ENCODE results near the gene UGT1A9.

DNA sequence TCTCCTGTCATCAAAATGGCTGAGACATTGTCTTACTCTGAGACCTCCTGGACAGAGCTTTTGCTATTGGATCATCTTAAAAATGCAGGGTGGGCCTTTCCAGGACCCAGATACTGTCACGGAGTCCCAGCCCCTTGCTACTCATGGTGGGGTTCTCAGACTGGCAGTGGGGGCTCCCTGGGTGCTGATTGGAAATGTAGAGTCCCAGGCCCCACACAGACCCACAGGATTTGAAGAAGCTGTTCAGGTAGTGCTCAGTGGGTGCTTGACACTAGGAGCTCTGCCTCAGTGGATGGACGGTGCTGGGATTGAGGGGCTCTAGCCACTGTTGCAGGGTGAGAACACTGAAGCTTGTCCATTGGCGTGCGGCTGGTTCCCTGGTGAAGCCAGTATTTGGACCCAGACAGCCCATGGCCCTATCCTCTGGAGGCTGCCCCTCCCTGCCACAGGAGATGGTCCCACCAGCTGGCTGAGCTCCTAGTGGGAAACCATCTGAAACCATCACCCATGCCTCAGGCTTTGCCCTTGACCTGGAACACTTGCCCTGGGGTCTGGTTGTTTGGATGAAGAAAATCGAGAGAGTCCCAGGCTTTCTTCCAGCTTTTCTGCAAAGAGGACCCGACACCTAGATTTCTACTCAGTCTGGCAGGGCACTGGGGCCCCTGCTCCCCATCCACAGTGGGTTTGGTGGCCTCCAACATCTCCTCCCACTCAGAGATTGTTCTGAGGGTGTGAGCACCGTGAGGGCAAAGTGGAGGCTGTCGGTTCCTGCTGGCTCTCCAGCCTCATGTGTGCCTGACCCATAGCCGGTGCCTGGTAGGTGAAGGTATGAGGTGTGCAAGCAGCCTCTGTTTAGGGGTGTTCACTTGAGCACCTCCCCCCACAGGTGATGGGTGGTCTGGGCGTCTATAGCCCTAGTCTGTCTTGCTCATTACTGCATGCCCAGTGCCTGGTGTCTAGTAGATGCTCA is 136.6 kb downstream of the UGT1A9 start:
- no peak for TF ChIP-seq CTCF (IDR thresholded peaks at IDR 0.05; ENCODE audit: low read length)
- no peak for TF ChIP-seq EZH2phosphoT487 (IDR thresholded peaks at IDR 0.05; ENCODE audit: low read length)

All from MM.1S (cell line).